ENCODE measurements around the gene LRATD1.

The LRATD1 gene

DNA sequence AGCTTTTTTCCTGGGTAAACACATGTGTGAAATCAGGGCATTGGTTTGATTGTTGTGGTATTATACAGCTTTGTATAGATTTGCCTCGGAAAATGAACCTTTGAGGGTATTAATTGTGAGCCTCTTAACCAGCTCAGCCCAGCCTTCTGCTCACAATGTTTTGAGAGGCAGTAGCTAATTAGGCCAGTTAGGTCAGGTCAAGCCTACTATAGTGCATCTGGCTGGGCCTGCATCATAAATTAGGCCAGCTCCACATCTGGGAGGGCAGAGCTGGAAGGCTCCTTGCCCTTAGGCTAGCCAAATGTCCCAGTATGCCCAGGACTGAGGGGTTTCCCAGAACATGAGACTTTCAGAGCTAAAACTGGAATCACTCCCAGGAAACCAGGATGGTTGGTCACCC, 43.0 kb downstream of the LRATD1 start:
- no peaks in the 10 kb centered on the region for H3K9me3 ChIP-seq (ENCODE audit: low read length)
- H3K9me2 ChIP-seq (ENCODE audit: low read depth, low read length), result no peaks in the 10 kb centered on the region
- no peaks in the 10 kb centered on the region for H3K36me3 ChIP-seq (ENCODE audit: insufficient read depth, low read length)
- H3K27me3 ChIP-seq (ENCODE audit: insufficient read depth, low read length), result no peaks in the 10 kb centered on the region
- H4K20me1 ChIP-seq (ENCODE audit: insufficient read depth, low read length), result no peaks in the 10 kb centered on the region
- no peak overlapping the region for H3K27ac ChIP-seq (ENCODE audit: low read depth, low read length, poor library complexity, severe bottlenecking)
- no peak overlapping the region for H2AFZ ChIP-seq (ENCODE audit: low read length)
- no peaks in the 10 kb centered on the region for H3K79me2 ChIP-seq (ENCODE audit: insufficient read depth, low read length)
- H3K4me2 ChIP-seq (ENCODE audit: low read length), result no peak overlapping the region
- no peak overlapping the region for H3K9ac ChIP-seq (ENCODE audit: low read length)
- H3F3A ChIP-seq (ENCODE audit: insufficient read depth, low read length), result no peaks in the 10 kb centered on the region
- no peak for TF ChIP-seq EZH2 (IDR thresholded peaks at IDR 0.05; ENCODE audit: borderline replicate concordance, low read length)
- TF ChIP-seq, protein P1, sequence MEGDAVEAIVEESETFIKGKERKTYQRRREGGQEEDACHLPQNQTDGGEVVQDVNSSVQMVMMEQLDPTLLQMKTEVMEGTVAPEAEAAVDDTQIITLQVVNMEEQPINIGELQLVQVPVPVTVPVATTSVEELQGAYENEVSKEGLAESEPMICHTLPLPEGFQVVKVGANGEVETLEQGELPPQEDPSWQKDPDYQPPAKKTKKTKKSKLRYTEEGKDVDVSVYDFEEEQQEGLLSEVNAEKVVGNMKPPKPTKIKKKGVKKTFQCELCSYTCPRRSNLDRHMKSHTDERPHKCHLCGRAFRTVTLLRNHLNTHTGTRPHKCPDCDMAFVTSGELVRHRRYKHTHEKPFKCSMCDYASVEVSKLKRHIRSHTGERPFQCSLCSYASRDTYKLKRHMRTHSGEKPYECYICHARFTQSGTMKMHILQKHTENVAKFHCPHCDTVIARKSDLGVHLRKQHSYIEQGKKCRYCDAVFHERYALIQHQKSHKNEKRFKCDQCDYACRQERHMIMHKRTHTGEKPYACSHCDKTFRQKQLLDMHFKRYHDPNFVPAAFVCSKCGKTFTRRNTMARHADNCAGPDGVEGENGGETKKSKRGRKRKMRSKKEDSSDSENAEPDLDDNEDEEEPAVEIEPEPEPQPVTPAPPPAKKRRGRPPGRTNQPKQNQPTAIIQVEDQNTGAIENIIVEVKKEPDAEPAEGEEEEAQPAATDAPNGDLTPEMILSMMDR (IDR thresholded peaks at IDR 0.05; ENCODE audit: low read length), result no peak
- H3K4me1 ChIP-seq (ENCODE audit: insufficient read depth, low read length, severe bottlenecking), result no peaks in the 10 kb centered on the region
- no peak overlapping the region for H3K4me3 ChIP-seq (ENCODE audit: low read depth, low read length, poor library complexity, severe bottlenecking)

DNA sequence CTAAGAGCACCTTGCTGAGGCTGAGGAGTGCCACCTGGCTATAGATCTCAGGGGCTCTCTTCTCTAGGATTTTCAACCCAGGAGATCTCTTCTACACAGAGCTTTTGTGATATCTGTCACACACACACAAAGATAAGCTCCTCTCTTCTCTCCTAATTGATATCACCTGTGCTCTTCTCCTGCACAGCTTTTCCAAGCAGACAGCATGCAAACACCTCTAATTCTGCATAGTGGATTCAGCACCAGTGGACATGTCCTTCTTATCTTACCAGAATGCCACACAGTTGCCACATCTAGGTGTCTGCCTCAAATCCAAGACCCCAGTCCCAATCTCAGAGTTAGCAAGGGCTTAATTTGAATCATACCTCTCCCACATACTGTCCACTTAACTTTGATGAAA, 43.9 kb downstream of the LRATD1 start:
- H4K20me1 ChIP-seq (ENCODE audit: insufficient read depth, low read length), result no peaks in the 10 kb centered on the region
- H2AFZ ChIP-seq (ENCODE audit: low read length), result no peak overlapping the region
- H3K4me3 ChIP-seq (ENCODE audit: low read depth, low read length, poor library complexity, severe bottlenecking), result no peak overlapping the region
- no peak overlapping the region for H3K27ac ChIP-seq (ENCODE audit: low read depth, low read length, poor library complexity, severe bottlenecking)
- TF ChIP-seq EZH2 (IDR thresholded peaks at IDR 0.05; ENCODE audit: borderline replicate concordance, low read length), result no peak
- TF ChIP-seq, protein P1 (IDR thresholded peaks at IDR 0.05; ENCODE audit: low read length), result no peak
- H3K9me3 ChIP-seq (ENCODE audit: low read length), result no peaks in the 10 kb centered on the region
- H3K36me3 ChIP-seq (ENCODE audit: insufficient read depth, low read length), result no peaks in the 10 kb centered on the region
- H3K4me2 ChIP-seq (ENCODE audit: low read length), result no peak overlapping the region
- H3F3A ChIP-seq (ENCODE audit: insufficient read depth, low read length), result no peaks in the 10 kb centered on the region
- H3K9ac ChIP-seq (ENCODE audit: low read length), result no peak overlapping the region
- H3K27me3 ChIP-seq (ENCODE audit: insufficient read depth, low read length), result no peaks in the 10 kb centered on the region
- no peaks in the 10 kb centered on the region for H3K9me2 ChIP-seq (ENCODE audit: low read depth, low read length)
- no peaks in the 10 kb centered on the region for H3K4me1 ChIP-seq (ENCODE audit: insufficient read depth, low read length, severe bottlenecking)
- no peaks in the 10 kb centered on the region for H3K79me2 ChIP-seq (ENCODE audit: insufficient read depth, low read length)

DNA sequence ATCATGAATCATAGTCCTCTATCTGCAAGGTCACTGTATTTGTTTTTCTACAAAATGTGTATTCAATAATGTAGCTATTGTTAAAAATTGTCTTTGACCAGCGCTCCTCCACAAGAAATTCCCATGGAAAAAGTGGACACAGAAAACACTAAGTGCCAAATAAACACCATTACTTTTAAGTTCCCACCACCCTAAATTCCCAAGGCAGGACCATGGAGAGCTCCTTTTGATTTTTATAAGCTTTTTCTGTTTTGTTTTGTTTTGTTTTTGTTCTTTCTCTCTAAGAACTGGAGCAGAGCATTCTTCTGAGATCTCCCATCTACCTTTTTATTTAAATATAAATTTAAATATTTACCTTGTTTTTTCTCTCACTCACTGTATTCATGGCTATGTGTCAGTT, 44.5 kb downstream of the LRATD1 start:
- H3K9ac ChIP-seq (ENCODE audit: low read length), result no peak overlapping the region
- no peaks in the 10 kb centered on the region for H3K79me2 ChIP-seq (ENCODE audit: insufficient read depth, low read length)
- TF ChIP-seq EZH2 (IDR thresholded peaks at IDR 0.05; ENCODE audit: borderline replicate concordance, low read length), result no peak
- TF ChIP-seq, protein P1 (IDR thresholded peaks at IDR 0.05; ENCODE audit: low read length), result no peak
- no peaks in the 10 kb centered on the region for H4K20me1 ChIP-seq (ENCODE audit: insufficient read depth, low read length)
- H3F3A ChIP-seq (ENCODE audit: insufficient read depth, low read length), result no peaks in the 10 kb centered on the region
- no peaks in the 10 kb centered on the region for H3K36me3 ChIP-seq (ENCODE audit: insufficient read depth, low read length)
- no peaks in the 10 kb centered on the region for H3K27me3 ChIP-seq (ENCODE audit: insufficient read depth, low read length)
- H2AFZ ChIP-seq (ENCODE audit: low read length), result no peak overlapping the region
- H3K27ac ChIP-seq (ENCODE audit: low read depth, low read length, poor library complexity, severe bottlenecking), result no peak overlapping the region
- H3K9me2 ChIP-seq (ENCODE audit: low read depth, low read length), result no peaks in the 10 kb centered on the region
- H3K9me3 ChIP-seq (ENCODE audit: low read length), result no peaks in the 10 kb centered on the region
- H3K4me2 ChIP-seq (ENCODE audit: low read length), result no peak overlapping the region
- H3K4me1 ChIP-seq (ENCODE audit: insufficient read depth, low read length, severe bottlenecking), result no peaks in the 10 kb centered on the region
- H3K4me3 ChIP-seq (ENCODE audit: low read depth, low read length, poor library complexity, severe bottlenecking), result no peak overlapping the region

Measured in OCI-LY1 (cell line).